DND-41 (cell line): ENCODE data around the gene HYDIN.
"Not testable (repeated sequence)": the region's sequence is repeated elsewhere in the genome, so short reads cannot be mapped to it uniquely, and the experiment has no call there.

Source experiments
- ATAC-seq: fragments of 200-7000 bp; cut with Tn5 transposase; 3 replicates; pipeline ENCODE4 v1.9.1; 2021; ENCODE audit warnings: low read depth; ENCODE audit not compliant: insufficient read depth
- DNase-seq: peaks from one replicate; pipeline ENCODE4 v3.0.0-alpha.2; 2020
- H2AFZ ChIP-seq: 2 replicates; pipeline ENCODE4 v1.6.0; 2012; ENCODE audit warnings: low read depth, low read length
- H3K27ac ChIP-seq: 2 replicates; pipeline ENCODE4 v1.5.1; 2012; ENCODE audit warnings: low read length, inconsistent platforms
- H3K27me3 ChIP-seq: fragments of 200-600 bp; sonication (generic); 2 replicates; pipeline ENCODE4 v1.6.0; 2012; ENCODE audit warnings: low read length, mild to moderate bottlenecking, inconsistent platforms; ENCODE audit not compliant: insufficient read depth, poor library complexity
- H3K36me3 ChIP-seq: 2 replicates; pipeline ENCODE4 v1.5.1; 2012; ENCODE audit warnings: low read length, inconsistent platforms; ENCODE audit not compliant: insufficient read depth
- H3K4me1 ChIP-seq: 2 replicates; pipeline ENCODE4 v1.5.1; 2012; ENCODE audit warnings: mild to moderate bottlenecking, low read length; ENCODE audit not compliant: insufficient read depth
- H3K4me2 ChIP-seq: 2 replicates; pipeline ENCODE4 v1.6.0; 2012; ENCODE audit warnings: mild to moderate bottlenecking, moderate library complexity, low read length, inconsistent platforms; ENCODE audit not compliant: insufficient read depth
- H3K4me3 ChIP-seq, 2 experiments: fragments of 200-600 bp in 1 of 2; shearing (Covaris generic) in 1 of 2; 2 replicates each; pipeline ENCODE4 v1.5.1; 2012 to 2016; ENCODE audit warnings: inconsistent platforms in 2 of 2, low read length in 2 of 2, mild to moderate bottlenecking in 2 of 2, low read depth in 1 of 2, moderate library complexity in 1 of 2
- H3K79me2 ChIP-seq: 2 replicates; pipeline ENCODE4 v1.6.0; 2012; ENCODE audit warnings: low read length, inconsistent platforms; ENCODE audit not compliant: insufficient read depth
- H3K9ac ChIP-seq: 2 replicates; pipeline ENCODE4 v1.6.0; 2012; ENCODE audit warnings: low read depth, mild to moderate bottlenecking, inconsistent platforms, low read length, moderate library complexity
- H3K9me3 ChIP-seq: 2 replicates; pipeline ENCODE4 v1.5.1; 2012; ENCODE audit warnings: low read length, moderate library complexity, mild to moderate bottlenecking, inconsistent platforms; ENCODE audit not compliant: insufficient read depth, severe bottlenecking
- H4K20me1 ChIP-seq: 2 replicates; pipeline ENCODE4 v1.6.0; 2012; ENCODE audit warnings: low read length; ENCODE audit not compliant: insufficient read depth

Gene HYDIN

DNA sequence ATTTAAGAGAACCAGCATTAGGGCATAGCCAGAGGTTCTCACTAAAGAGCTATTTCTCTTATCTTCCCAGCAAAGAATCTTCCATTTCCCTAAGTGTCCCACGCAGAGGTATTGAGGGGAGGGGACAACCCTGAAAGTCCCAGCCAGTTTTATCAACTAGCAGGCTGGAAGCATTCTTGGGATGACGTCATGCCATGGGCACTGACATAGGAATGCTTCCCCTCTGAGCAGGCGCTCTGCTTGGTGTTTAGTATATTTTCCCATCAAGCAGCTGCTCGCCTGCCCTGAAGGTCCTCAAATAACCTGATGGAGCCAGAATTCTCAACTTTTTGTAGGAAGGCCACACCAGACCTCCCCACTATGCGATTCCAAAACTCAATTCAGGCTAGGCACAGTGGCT is 276.7 kb downstream of the HYDIN start:
- H2AFZ ChIP-seq, H3K79me2 ChIP-seq, H3K4me3 ChIP-seq, H3K9ac ChIP-seq, H4K20me1 ChIP-seq, ATAC-seq, H3K9me3 ChIP-seq, DNase-seq, H3K27me3 ChIP-seq, H3K4me2 ChIP-seq, H3K27ac ChIP-seq, H3K4me1 ChIP-seq, H3K36me3 ChIP-seq: not testable (repeated sequence)

GRCh38 chr16:70943551-70943950 is 287.0 kb downstream of the HYDIN start:
- H3K4me1 ChIP-seq, H3K4me3 ChIP-seq, H2AFZ ChIP-seq, H3K9me3 ChIP-seq, DNase-seq, H3K4me2 ChIP-seq, H4K20me1 ChIP-seq, H3K36me3 ChIP-seq, H3K27me3 ChIP-seq, H3K27ac ChIP-seq, H3K9ac ChIP-seq, H3K79me2 ChIP-seq, ATAC-seq: not testable (repeated sequence)

- not testable (repeated sequence) for H3K4me3 ChIP-seq, H3K27ac ChIP-seq, ATAC-seq, H3K9ac ChIP-seq, H3K4me2 ChIP-seq, H3K9me3 ChIP-seq, H2AFZ ChIP-seq, DNase-seq, H4K20me1 ChIP-seq, H3K79me2 ChIP-seq, H3K27me3 ChIP-seq, H3K36me3 ChIP-seq, H3K4me1 ChIP-seq
Observed at GRCh38 chr16:70939690-70940359, 290.7 kb downstream of the HYDIN start.

- H3K27me3 ChIP-seq, H3K4me2 ChIP-seq, H3K4me3 ChIP-seq, H4K20me1 ChIP-seq, H3K9ac ChIP-seq, H3K79me2 ChIP-seq, H3K27ac ChIP-seq, DNase-seq, H3K36me3 ChIP-seq, ATAC-seq, H3K9me3 ChIP-seq, H2AFZ ChIP-seq, H3K4me1 ChIP-seq: not testable (repeated sequence)
Observed at GRCh38 chr16:70936781-70937525, 293.6 kb downstream of the HYDIN start.

DNA sequence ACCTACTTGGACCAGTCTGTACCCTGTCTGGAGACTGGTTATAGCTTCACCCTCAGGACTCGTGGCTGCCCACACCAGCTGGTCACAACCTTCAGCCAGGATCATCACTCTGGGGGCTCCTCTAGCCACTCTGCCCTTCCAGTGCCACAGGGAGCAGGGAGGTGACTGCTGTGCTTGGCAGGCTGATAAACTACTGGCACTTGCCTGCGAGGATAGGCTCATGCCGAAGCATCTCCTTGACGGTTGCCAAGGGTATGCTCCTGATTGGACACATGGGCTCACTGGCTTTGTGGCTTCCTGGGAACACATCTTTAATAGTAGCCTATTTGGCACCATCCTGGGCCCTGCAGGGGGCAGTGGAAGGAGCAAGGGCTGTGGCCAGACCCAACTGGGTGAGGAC is 295.2 kb downstream of the HYDIN start:
- not testable (repeated sequence) for ATAC-seq, H3K9me3 ChIP-seq, H3K27me3 ChIP-seq, H3K4me3 ChIP-seq, H3K27ac ChIP-seq, H3K79me2 ChIP-seq, DNase-seq, H3K36me3 ChIP-seq, H2AFZ ChIP-seq, H3K4me2 ChIP-seq, H4K20me1 ChIP-seq, H3K4me1 ChIP-seq, H3K9ac ChIP-seq

- not testable (repeated sequence) for H3K9me3 ChIP-seq, H4K20me1 ChIP-seq, H3K4me2 ChIP-seq, H3K27ac ChIP-seq, DNase-seq, H2AFZ ChIP-seq, H3K36me3 ChIP-seq, ATAC-seq, H3K79me2 ChIP-seq, H3K9ac ChIP-seq, H3K4me3 ChIP-seq, H3K27me3 ChIP-seq, H3K4me1 ChIP-seq
Observed at GRCh38 chr16:70933746-70934145, 296.8 kb downstream of the HYDIN start.

- H3K79me2 ChIP-seq, H3K36me3 ChIP-seq, H3K27me3 ChIP-seq, H3K4me3 ChIP-seq, H3K9me3 ChIP-seq, H3K4me1 ChIP-seq, H2AFZ ChIP-seq, H3K27ac ChIP-seq, H4K20me1 ChIP-seq, H3K4me2 ChIP-seq, ATAC-seq, DNase-seq, H3K9ac ChIP-seq: not testable (repeated sequence)
Observed at GRCh38 chr16:70930757-70931156, 299.8 kb downstream of the HYDIN start.

DNA sequence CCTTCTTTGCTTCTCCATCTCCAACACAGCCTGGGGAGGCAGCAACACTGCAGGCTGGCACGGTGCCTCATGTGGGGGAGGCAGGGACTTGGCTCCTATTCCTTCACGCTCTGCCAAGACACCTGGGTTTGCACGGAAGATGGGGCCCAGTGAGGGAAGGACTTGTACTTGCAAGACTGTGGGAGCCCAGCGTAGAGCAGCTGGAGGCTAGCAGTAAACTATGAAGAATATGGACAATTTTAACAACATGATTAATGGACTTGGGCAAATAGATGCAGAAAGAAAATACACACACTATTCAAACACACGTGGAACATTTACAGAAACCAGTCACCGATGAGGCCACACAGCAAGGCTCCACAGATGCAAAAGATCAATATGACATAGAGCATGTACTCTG is 308.4 kb downstream of the HYDIN start:
- DNase-seq, H3K27ac ChIP-seq, H3K4me1 ChIP-seq, H3K4me3 ChIP-seq, H3K9ac ChIP-seq, H3K27me3 ChIP-seq, ATAC-seq, H4K20me1 ChIP-seq, H3K79me2 ChIP-seq, H2AFZ ChIP-seq, H3K36me3 ChIP-seq, H3K9me3 ChIP-seq, H3K4me2 ChIP-seq: not testable (repeated sequence)
